Measurements from ENCODE around the gene MSN.

The MSN gene

GRCh38 chrX:65695849-65696449 lies 28.5 kb downstream of the MSN start:
- no peaks in the 10 kb centered on the region for H3K9me3 ChIP-seq (ENCODE audit: insufficient read depth, low read depth, low read length)
- H2BK12ac ChIP-seq (ENCODE audit: low read length), result no peak overlapping the region
- no peak overlapping the region for H3K18ac ChIP-seq (ENCODE audit: low read length)
- H3K27ac ChIP-seq (ENCODE audit: low read depth, low read length), result no peak overlapping the region
- H2AK5ac ChIP-seq (ENCODE audit: low read length), result no peak overlapping the region
- no peak overlapping the region for H3K9ac ChIP-seq (ENCODE audit: low read length)
- H2BK120ac ChIP-seq (ENCODE audit: insufficient read depth, low read length, poor library complexity), result no peak overlapping the region
- WGBS (ENCODE audit: extremely low coverage, insufficient coverage, insufficient read length), result no CpG with 5 or more reads among the region's 3 CpGs
- H3K79me1 ChIP-seq (ENCODE audit: low read length), result peaks cover 2% of the 10 kb centered on the region
- H3K27me3 ChIP-seq (ENCODE audit: insufficient read depth, low read length), result no peaks in the 10 kb centered on the region
- H3K79me2 ChIP-seq (ENCODE audit: control insufficient read depth, insufficient read depth, low read length, poor library complexity), result no peaks in the 10 kb centered on the region
- H3K4ac ChIP-seq (ENCODE audit: low read depth, low read length), result no peak overlapping the region
- no peak overlapping the region for H3K4me3 ChIP-seq (ENCODE audit: low read depth, low read length)
- no peak overlapping the region for H4K91ac ChIP-seq (ENCODE audit: low read depth, low read length)
- no peak for DNase-seq
- H3K23ac ChIP-seq (ENCODE audit: low read length), result no peak overlapping the region
- peaks cover 13 to 19% of the 10 kb centered on the region in 2 experiments for H3K4me1 ChIP-seq (ENCODE audit: control insufficient read depth in 1 of 2, insufficient read depth in 2 of 2, low read length in 2 of 2)
- H3K4me2 ChIP-seq (ENCODE audit: low read length), result no peak overlapping the region
- H3K36me3 ChIP-seq (ENCODE audit: control insufficient read depth in 1 of 2, insufficient read depth in 2 of 2, low read length in 2 of 2), result peaks cover 0 to 1% of the 10 kb centered on the region in 2 experiments
- H3K14ac ChIP-seq (ENCODE audit: low read length), result no peak overlapping the region
- no peak overlapping the region for H4K12ac ChIP-seq (ENCODE audit: low read depth, low read length)
- no peak overlapping the region for H2BK5ac ChIP-seq (ENCODE audit: low read depth, low read length, poor library complexity)
- H4K8ac ChIP-seq (ENCODE audit: low read depth, low read length), result no peak overlapping the region
- no peak overlapping the region for H2AFZ ChIP-seq (ENCODE audit: insufficient read depth, low read length, poor library complexity)

DNA sequence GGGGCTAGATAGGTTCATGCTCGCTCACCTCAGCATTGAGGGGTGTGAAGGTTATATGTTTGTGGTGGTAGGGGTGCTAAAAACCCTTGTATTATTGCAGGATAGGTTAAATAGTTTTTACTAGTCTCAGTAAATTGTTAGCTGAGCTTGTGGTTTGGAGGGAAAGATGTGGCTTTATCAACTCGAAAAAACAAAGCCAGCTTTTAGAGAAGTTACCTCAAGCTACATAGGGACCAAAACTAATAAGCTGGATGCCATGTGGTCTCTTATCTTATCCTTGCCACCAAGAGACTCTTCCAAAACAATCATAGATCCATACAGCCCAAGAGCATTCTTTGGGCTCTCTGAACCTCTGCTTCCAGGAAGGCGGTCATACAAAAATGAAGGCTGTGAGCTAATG lies 29.2 kb downstream of the MSN start:
- no peak overlapping the region for H3K4ac ChIP-seq (ENCODE audit: low read depth, low read length)
- no peak overlapping the region for H2AFZ ChIP-seq (ENCODE audit: insufficient read depth, low read length, poor library complexity)
- no peak overlapping the region for H2BK12ac ChIP-seq (ENCODE audit: low read length)
- no peak for DNase-seq
- H3K27ac ChIP-seq (ENCODE audit: low read depth, low read length), result no peak overlapping the region
- peaks cover 13 to 19% of the 10 kb centered on the region in 2 experiments for H3K4me1 ChIP-seq (ENCODE audit: control insufficient read depth in 1 of 2, insufficient read depth in 2 of 2, low read length in 2 of 2)
- H3K23ac ChIP-seq (ENCODE audit: low read length), result no peak overlapping the region
- no peak overlapping the region for H3K4me3 ChIP-seq (ENCODE audit: low read depth, low read length)
- no CpG with 5 or more reads among the region's 3 CpGs for WGBS (ENCODE audit: extremely low coverage, insufficient coverage, insufficient read length)
- H4K12ac ChIP-seq (ENCODE audit: low read depth, low read length), result no peak overlapping the region
- H3K36me3 ChIP-seq (ENCODE audit: control insufficient read depth in 1 of 2, insufficient read depth in 2 of 2, low read length in 2 of 2), result peaks cover 0 to 1% of the 10 kb centered on the region in 2 experiments
- no peak overlapping the region for H3K4me2 ChIP-seq (ENCODE audit: low read length)
- H4K91ac ChIP-seq (ENCODE audit: low read depth, low read length), result no peak overlapping the region
- H3K14ac ChIP-seq (ENCODE audit: low read length), result no peak overlapping the region
- H2BK120ac ChIP-seq (ENCODE audit: insufficient read depth, low read length, poor library complexity), result no peak overlapping the region
- no peak overlapping the region for H2BK5ac ChIP-seq (ENCODE audit: low read depth, low read length, poor library complexity)
- H2AK5ac ChIP-seq (ENCODE audit: low read length), result no peak overlapping the region
- no peaks in the 10 kb centered on the region for H3K9me3 ChIP-seq (ENCODE audit: insufficient read depth, low read depth, low read length)
- H3K18ac ChIP-seq (ENCODE audit: low read length), result no peak overlapping the region
- no peak overlapping the region for H3K9ac ChIP-seq (ENCODE audit: low read length)
- H3K79me1 ChIP-seq (ENCODE audit: low read length), result peaks cover 2% of the 10 kb centered on the region
- no peaks in the 10 kb centered on the region for H3K27me3 ChIP-seq (ENCODE audit: insufficient read depth, low read length)
- H4K8ac ChIP-seq (ENCODE audit: low read depth, low read length), result no peak overlapping the region
- no peaks in the 10 kb centered on the region for H3K79me2 ChIP-seq (ENCODE audit: control insufficient read depth, insufficient read depth, low read length, poor library complexity)

- H3K18ac ChIP-seq (ENCODE audit: low read length), result no peak overlapping the region
- no peak overlapping the region for H3K4ac ChIP-seq (ENCODE audit: low read depth, low read length)
- H2BK120ac ChIP-seq (ENCODE audit: insufficient read depth, low read length, poor library complexity), result no peak overlapping the region
- no peak overlapping the region for H2BK5ac ChIP-seq (ENCODE audit: low read depth, low read length, poor library complexity)
- peaks cover 0 to 1% of the 10 kb centered on the region in 2 experiments for H3K36me3 ChIP-seq (ENCODE audit: control insufficient read depth in 1 of 2, insufficient read depth in 2 of 2, low read length in 2 of 2)
- H3K27ac ChIP-seq (ENCODE audit: low read depth, low read length), result no peak overlapping the region
- no peak overlapping the region for H3K9ac ChIP-seq (ENCODE audit: low read length)
- peaks cover 2% of the 10 kb centered on the region for H3K79me1 ChIP-seq (ENCODE audit: low read length)
- H3K23ac ChIP-seq (ENCODE audit: low read length), result no peak overlapping the region
- no CpG with 5 or more reads among the region's 2 CpGs for WGBS (ENCODE audit: extremely low coverage, insufficient coverage, insufficient read length)
- H3K14ac ChIP-seq (ENCODE audit: low read length), result no peak overlapping the region
- DNase-seq, result no peak
- no peak overlapping the region for H2AK5ac ChIP-seq (ENCODE audit: low read length)
- H2BK12ac ChIP-seq (ENCODE audit: low read length), result no peak overlapping the region
- no peak overlapping the region for H3K4me2 ChIP-seq (ENCODE audit: low read length)
- H4K91ac ChIP-seq (ENCODE audit: low read depth, low read length), result no peak overlapping the region
- no peak overlapping the region for H4K8ac ChIP-seq (ENCODE audit: low read depth, low read length)
- H3K9me3 ChIP-seq (ENCODE audit: insufficient read depth, low read depth, low read length), result no peaks in the 10 kb centered on the region
- no peaks in the 10 kb centered on the region for H3K79me2 ChIP-seq (ENCODE audit: control insufficient read depth, insufficient read depth, low read length, poor library complexity)
- no peak overlapping the region for H4K12ac ChIP-seq (ENCODE audit: low read depth, low read length)
- no peak overlapping the region for H2AFZ ChIP-seq (ENCODE audit: insufficient read depth, low read length, poor library complexity)
- peaks cover 13 to 19% of the 10 kb centered on the region in 2 experiments for H3K4me1 ChIP-seq (ENCODE audit: control insufficient read depth in 1 of 2, insufficient read depth in 2 of 2, low read length in 2 of 2)
- H3K4me3 ChIP-seq (ENCODE audit: low read depth, low read length), result no peak overlapping the region
- H3K27me3 ChIP-seq (ENCODE audit: insufficient read depth, low read length), result no peaks in the 10 kb centered on the region
These were observed 29.8 kb downstream of the MSN start for GRCh38 chrX:65697211-65697641.

GRCh38 chrX:65697915-65698796 lies 30.7 kb downstream of the MSN start:
- no peak overlapping the region for H2AK5ac ChIP-seq (ENCODE audit: low read length)
- whole genome bisulfite sequencing (ENCODE audit: extremely low coverage, insufficient coverage, insufficient read length), result no CpG with 5 or more reads among the region's 6 CpGs

More at GRCh38 chrX:65697915-65698796, 30.7 kb downstream of the MSN start:
- no peak overlapping the region for H4K91ac ChIP-seq (ENCODE audit: low read depth, low read length)
- no peaks in the 10 kb centered on the region for H3K27me3 ChIP-seq (ENCODE audit: insufficient read depth, low read length)
- H4K12ac ChIP-seq (ENCODE audit: low read depth, low read length), result no peak overlapping the region
- no peak overlapping the region for H3K4me2 ChIP-seq (ENCODE audit: low read length)
- peaks cover 0 to 1% of the 10 kb centered on the region in 2 experiments for H3K36me3 ChIP-seq (ENCODE audit: control insufficient read depth in 1 of 2, insufficient read depth in 2 of 2, low read length in 2 of 2)
- no peak overlapping the region for H3K23ac ChIP-seq (ENCODE audit: low read length)
- H3K9me3 ChIP-seq (ENCODE audit: insufficient read depth, low read depth, low read length), result no peaks in the 10 kb centered on the region
- no peak overlapping the region for H3K14ac ChIP-seq (ENCODE audit: low read length)
- no peak overlapping the region for H2BK5ac ChIP-seq (ENCODE audit: low read depth, low read length, poor library complexity)
- H3K4me1 ChIP-seq (ENCODE audit: control insufficient read depth in 1 of 2, insufficient read depth in 2 of 2, low read length in 2 of 2), result peaks cover 13 to 19% of the 10 kb centered on the region in 2 experiments
- DNase-seq, result no peak
- no peak overlapping the region for H3K4me3 ChIP-seq (ENCODE audit: low read depth, low read length)
- peaks cover 2% of the 10 kb centered on the region for H3K79me1 ChIP-seq (ENCODE audit: low read length)
- no peak overlapping the region for H3K9ac ChIP-seq (ENCODE audit: low read length)
- H4K8ac ChIP-seq (ENCODE audit: low read depth, low read length), result no peak overlapping the region
- no peak overlapping the region for H2AFZ ChIP-seq (ENCODE audit: insufficient read depth, low read length, poor library complexity)
- no peaks in the 10 kb centered on the region for H3K79me2 ChIP-seq (ENCODE audit: control insufficient read depth, insufficient read depth, low read length, poor library complexity)
- H3K4ac ChIP-seq (ENCODE audit: low read depth, low read length), result peak overlapping the region; percentile 15
- peak overlapping the region; percentile 47 for H3K27ac ChIP-seq (ENCODE audit: low read depth, low read length)
- H2BK12ac ChIP-seq (ENCODE audit: low read length), result peak overlapping the region; percentile 29
- H2BK120ac ChIP-seq (ENCODE audit: insufficient read depth, low read length, poor library complexity), result no peak overlapping the region
- H3K18ac ChIP-seq (ENCODE audit: low read length), result no peak overlapping the region

Measured in trophoblast cell (in vitro differentiated cells and primary cell).